Thymus (tissue), 11 donors: Measurements from ENCODE around the gene SCRT2. TPM values are rescaled to one million over a fixed set of nuclear protein-coding genes. Genes with fewer than 3 reads are reported as not detected.

Experiments used
- DNase-seq, 9 donors: peaks; one replicate each; pipeline ENCODE4 v3.0.0-alpha.2; 2013; ENCODE audit warnings: low spot score in 9 of 9, low read depth in 6 of 9, missing footprints in 1 of 9
- H3K27ac ChIP-seq, 2 donors: one replicate each; pipeline ENCODE4 v1.5.1; 2013; ENCODE audit warnings: control low read depth in 1 of 2, low read depth in 1 of 2, low read length in 1 of 2, mild to moderate bottlenecking in 1 of 2, moderate library complexity in 1 of 2
- H3K27me3 ChIP-seq, 2 donors: one replicate each; pipeline ENCODE4 v1.5.1; 2013; ENCODE audit warnings: low read length in 1 of 2; ENCODE audit not compliant: control insufficient read depth in 2 of 2, insufficient read depth in 1 of 2
- H3K36me3 ChIP-seq, 2 donors: one replicate each; pipeline ENCODE4 v1.5.1; 2013; ENCODE audit warnings: low read length in 1 of 2, mild to moderate bottlenecking in 1 of 2, moderate library complexity in 1 of 2; ENCODE audit not compliant: control insufficient read depth in 2 of 2, insufficient read depth in 2 of 2
- H3K4me1 ChIP-seq, 2 donors: one replicate each; pipeline ENCODE4 v1.5.1; 2013; ENCODE audit warnings: low read length in 2 of 2; ENCODE audit not compliant: control insufficient read depth in 2 of 2, insufficient read depth in 2 of 2
- H3K4me3 ChIP-seq, 2 donors: one replicate each; pipeline ENCODE4 v1.5.1; 2013; ENCODE audit warnings: low read length in 2 of 2, control low read depth in 1 of 2, mild to moderate bottlenecking in 1 of 2
- H3K9me3 ChIP-seq, 2 donors: one replicate each; pipeline ENCODE4 v1.5.1; 2013; ENCODE audit warnings: low read length in 1 of 2, mild to moderate bottlenecking in 1 of 2; ENCODE audit not compliant: control insufficient read depth in 2 of 2, insufficient read depth in 1 of 2
- WGBS: extraction: QIAGEN DNeasy Blood & Tissue Kit; methylation state at CpG from one replicate; pipeline ENCODE4 v1.1.7; 2013; 5-methylcytosine and 5-hydroxymethylcytosine counted together
- polyA plus RNA-seq: library from polyadenylated mRNA; stranded (reverse); fragments of 200-250 nt; gene quantifications from one replicate; pipeline ENCODE4 v1.2.3, GENCODE V29; 2013
- total RNA-seq: library from RNA; stranded (reverse); fragments of 120-200 nt; gene quantifications from one replicate; pipeline ENCODE4 v1.2.4, GENCODE V29; 2013
- donor health status: healthy.

SCRT2 gene
- total and polyA plus RNA-seq, 2 donors, result under 0.01 TPM; not detected in 1

DNA sequence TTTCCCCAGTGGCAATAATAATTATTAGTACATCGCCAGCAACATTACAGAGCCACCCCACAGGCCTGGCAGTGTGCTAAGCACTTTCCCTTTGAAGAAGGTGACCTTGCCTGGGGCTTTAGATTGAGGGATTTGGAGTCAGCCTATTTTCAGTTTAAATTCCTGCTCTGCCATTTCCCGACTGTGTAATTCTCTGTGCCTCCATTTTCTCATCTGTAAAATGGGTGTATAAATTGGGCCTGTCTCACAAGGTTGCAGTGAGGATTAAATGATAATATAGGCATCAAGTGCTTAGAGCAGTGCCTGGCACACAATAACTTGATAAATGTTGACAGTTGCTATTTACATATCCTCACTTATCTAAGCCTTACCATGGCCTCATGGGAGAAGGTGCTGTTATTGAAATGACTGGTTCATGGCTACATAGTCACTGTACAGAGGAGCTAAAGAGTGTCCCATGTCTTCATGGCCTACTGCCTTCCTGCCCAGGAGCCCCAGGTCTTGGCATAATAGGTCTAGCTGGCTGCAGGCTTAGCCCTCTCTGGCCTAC is 5.1 kb upstream of the SCRT2 start:
- DNase-seq, result no peak
- H3K4me3 ChIP-seq, result no peak overlapping the region
- H3K27me3 ChIP-seq, result peaks cover 27 to 33% of the 10 kb centered on the region in 2 donors
- H3K4me1 ChIP-seq, result peaks cover 0 to 2% of the 10 kb centered on the region in 2 donors
- no peak overlapping the region for H3K27ac ChIP-seq
- no peaks in the 10 kb centered on the region for H3K9me3 ChIP-seq
- WGBS, result 92% methylated on average over 2 of the region's 2 CpGs
- H3K36me3 ChIP-seq, result no peaks in the 10 kb centered on the region

GRCh38 chr20:677957-678356 is 2.4 kb upstream of the SCRT2 start:
- Histone ChIP-seq H3K27me3 (peaks cover 48 to 59% of the 10 kb centered on the region in 2 donors), H3K9me3 (no peaks in the 10 kb centered on the region), H3K4me1 (peaks cover 0 to 4% of the 10 kb centered on the region in 2 donors), H3K4me3 (no peak overlapping the region), H3K27ac (no peak overlapping the region), H3K36me3 (no peaks in the 10 kb centered on the region)
- DNase-seq, result no peak
- 94% methylated on average over 5 of the region's 5 CpGs for WGBS

DNA sequence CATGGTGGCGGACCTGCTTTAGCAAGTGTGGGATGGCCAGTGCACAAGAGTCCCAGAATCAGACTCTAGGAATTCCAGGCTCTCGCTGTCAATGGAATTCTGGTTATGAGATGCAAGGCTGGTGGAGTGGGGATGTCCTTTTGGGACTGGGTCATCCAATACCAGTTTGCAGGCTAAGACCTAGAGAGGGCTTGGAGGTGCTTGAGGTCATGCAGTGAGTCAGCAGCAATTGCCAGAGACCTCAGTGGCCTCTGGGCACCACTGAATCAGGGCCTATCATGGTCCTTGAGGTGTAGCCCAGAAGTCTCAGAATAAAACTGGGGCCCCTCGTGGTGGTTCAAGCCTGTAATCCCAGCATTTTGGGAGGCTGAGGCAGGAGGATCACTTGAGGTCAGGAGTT is 1.4 kb upstream of the SCRT2 start:
- Histone ChIP-seq H3K27ac (no peak overlapping the region), H3K4me3 (no peak overlapping the region), H3K27me3 (peaks cover 49 to 67% of the 10 kb centered on the region in 2 donors), H3K36me3 (no peaks in the 10 kb centered on the region), H3K9me3 (no peaks in the 10 kb centered on the region), H3K4me1 (peaks cover 0 to 4% of the 10 kb centered on the region in 2 donors)
- WGBS, result 69% methylated on average over 3 of the region's 3 CpGs
- DNase-seq, result no peak

DNA sequence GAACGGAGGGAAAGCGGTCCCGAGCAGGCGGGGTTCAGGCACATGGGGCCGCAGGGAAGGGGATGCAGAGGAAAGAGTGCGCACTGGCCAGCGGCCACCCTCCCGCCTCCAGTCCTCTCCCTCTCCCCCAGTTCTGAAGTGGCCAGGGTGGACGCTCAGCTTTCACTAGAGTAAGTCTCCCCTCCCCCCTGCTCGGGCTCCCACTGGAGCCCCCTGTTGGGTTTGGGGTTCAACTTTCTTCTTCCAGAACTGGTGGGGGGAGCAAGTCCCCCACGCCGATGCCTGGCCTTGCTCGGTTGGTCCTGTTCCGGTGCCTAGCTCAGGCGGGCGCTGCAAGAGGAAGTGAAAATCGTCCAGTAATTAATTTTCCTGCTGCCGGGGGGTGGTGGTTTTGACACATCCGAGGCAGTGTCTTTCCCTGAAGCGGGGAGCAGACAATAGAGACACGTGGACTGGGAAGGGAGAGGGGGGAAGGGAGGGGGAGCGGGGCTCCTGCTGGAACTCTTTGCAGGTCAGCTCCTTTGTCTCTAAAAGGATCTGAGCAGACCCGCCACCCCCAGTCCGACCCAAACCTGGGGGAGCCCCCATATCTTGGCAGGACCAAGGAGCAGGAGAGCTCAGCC is 824 bp upstream of the SCRT2 start:
- Histone ChIP-seq H3K9me3 (no peaks in the 10 kb centered on the region), H3K4me1 (peaks cover 0 to 4% of the 10 kb centered on the region in 2 donors), H3K4me3 (no peak overlapping the region), H3K27ac (no peak overlapping the region), H3K27me3 (peaks cover 50 to 72% of the 10 kb centered on the region in 2 donors), H3K36me3 (no peaks in the 10 kb centered on the region)
- 5% methylated on average over 24 of the region's 24 CpGs for WGBS
- DNase-seq, result no peak

- peaks cover 0 to 4% of the 10 kb centered on the region in 2 donors for H3K4me1 ChIP-seq
Measured at GRCh38 chr20:675033-675452, 559 bp downstream of the SCRT2 start.

GRCh38 chr20:673603-674001 is 2.0 kb downstream of the SCRT2 start:
- Histone ChIP-seq H3K4me1 (peaks cover 0 to 4% of the 10 kb centered on the region in 2 donors), H3K9me3 (no peaks in the 10 kb centered on the region), H3K27me3 (peaks cover 47 to 77% of the 10 kb centered on the region in 2 donors), H3K36me3 (no peaks in the 10 kb centered on the region), H3K4me3 (no peak overlapping the region), H3K27ac (no peak overlapping the region)
- no peak for DNase-seq
- WGBS, result 66% methylated on average over 3 of the region's 3 CpGs

More at GRCh38 chr20:675033-675452, 559 bp downstream of the SCRT2 start:
- 6% methylated on average over 25 of the region's 25 CpGs for WGBS
- Histone ChIP-seq H3K27ac (no peak overlapping the region), H3K4me3 (no peak overlapping the region), H3K27me3 (peaks cover 54 to 78% of the 10 kb centered on the region in 2 donors), H3K36me3 (no peaks in the 10 kb centered on the region), H3K9me3 (no peaks in the 10 kb centered on the region)
- no peak for DNase-seq

- WGBS, result 36% methylated on average over 7 of the region's 7 CpGs
- no peak overlapping the region for H3K27ac ChIP-seq
- peaks cover 44 to 73% of the 10 kb centered on the region in 2 donors for H3K27me3 ChIP-seq
- peaks cover 0 to 4% of the 10 kb centered on the region in 2 donors for H3K4me1 ChIP-seq
- H3K36me3 ChIP-seq, result no peaks in the 10 kb centered on the region
- no peak overlapping the region for H3K4me3 ChIP-seq
- no peak for DNase-seq
- H3K9me3 ChIP-seq, result no peaks in the 10 kb centered on the region
Measured at GRCh38 chr20:672963-673602, 2.5 kb downstream of the SCRT2 start.

DNA sequence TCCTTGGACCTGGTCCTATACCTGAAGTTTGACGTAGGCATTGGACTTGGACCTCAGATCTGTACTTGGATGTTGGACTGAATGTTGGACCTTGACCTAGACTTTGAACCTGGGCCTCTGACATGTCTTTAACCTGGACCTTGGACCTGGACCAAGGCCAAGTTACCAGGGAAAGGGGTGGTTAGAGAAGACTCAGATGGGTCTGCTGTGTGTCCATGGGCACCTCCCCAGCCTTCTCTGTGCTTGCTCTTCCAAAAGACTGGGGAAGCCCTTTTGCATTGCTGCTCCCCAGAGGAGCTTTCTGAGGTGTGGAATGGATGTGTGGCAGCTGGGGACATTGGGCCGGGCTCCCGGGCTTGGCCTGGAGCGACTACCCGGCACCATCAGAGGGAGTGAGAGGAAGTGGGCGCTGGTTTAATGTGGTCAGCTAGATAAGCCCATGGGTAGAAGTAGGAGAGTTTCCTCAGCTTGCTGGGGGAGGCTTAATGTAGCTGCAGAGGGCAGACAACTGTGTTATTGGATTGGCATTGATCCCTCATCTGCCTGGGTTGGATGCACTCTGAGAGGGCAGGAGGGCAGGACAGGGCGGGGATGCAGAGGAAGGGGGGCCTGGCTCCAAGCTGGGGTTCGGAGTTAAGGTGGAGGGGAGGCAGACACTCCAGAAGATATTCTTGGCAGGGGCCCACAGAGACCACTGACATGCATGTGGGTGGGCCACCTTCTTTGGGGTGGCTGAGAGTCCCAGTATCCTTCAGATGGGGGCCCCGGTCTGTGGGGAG is 4.2 kb downstream of the SCRT2 start:
- H3K4me1 ChIP-seq, result peaks cover 0 to 2% of the 10 kb centered on the region in 2 donors
- H3K36me3 ChIP-seq, result no peaks in the 10 kb centered on the region
- no peak for DNase-seq
- 48% methylated on average over 9 of the region's 9 CpGs for WGBS
- H3K9me3 ChIP-seq, result no peaks in the 10 kb centered on the region
- no peak overlapping the region for H3K4me3 ChIP-seq
- peaks cover 37 to 64% of the 10 kb centered on the region in 2 donors for H3K27me3 ChIP-seq
- no peak overlapping the region for H3K27ac ChIP-seq

- Histone ChIP-seq H3K36me3 (no peaks in the 10 kb centered on the region), H3K9me3 (no peaks in the 10 kb centered on the region), H3K4me1 (no peaks in the 10 kb centered on the region), H3K4me3 (no peak overlapping the region), H3K27me3 (peaks cover 31 to 66% of the 10 kb centered on the region in 2 donors), H3K27ac (no peak overlapping the region)
- 91% methylated on average over 7 of the region's 7 CpGs for WGBS
- DNase-seq, result no peak
Measured at GRCh38 chr20:669573-669972, 6.0 kb downstream of the SCRT2 start.
